ENCODE measurements around the gene SIDT2.
"Not testable (repeated sequence)": the region's sequence is repeated elsewhere in the genome, so short reads cannot be mapped to it uniquely, and the experiment has no call there.

Gene SIDT2

GRCh38 chr11:117181586-117182550 lies 3.3 kb downstream of the SIDT2 start:
- H3K4me3 ChIP-seq (ENCODE audit: insufficient read depth, low read depth, low read length), result no peak overlapping the region
- H3K4me1 ChIP-seq (ENCODE audit: control insufficient read depth, insufficient read depth, low read length), result peaks cover 20% of the 10 kb centered on the region
- 94 to 95% methylated on average over 22 of the region's 22 CpGs for WGBS, 2 experiments
- no peaks in the 10 kb centered on the region for H3K27me3 ChIP-seq (ENCODE audit: control insufficient read depth, insufficient read depth, low read length, poor library complexity, severe bottlenecking)
- peaks cover 4% of the 10 kb centered on the region for H3K36me3 ChIP-seq (ENCODE audit: control insufficient read depth, insufficient read depth, low read length)
- H3K27ac ChIP-seq (ENCODE audit: insufficient read depth, low read depth, low read length, poor library complexity, severe bottlenecking), result no peak overlapping the region
- no peaks in the 10 kb centered on the region for H3K9me3 ChIP-seq (ENCODE audit: control insufficient read depth, low read length)

- Histone ChIP-seq H3K4me3 (ENCODE audit: insufficient read depth, low read depth, low read length) (no peak overlapping the region), H3K4me1 (ENCODE audit: control insufficient read depth, insufficient read depth, low read length) (peaks cover 20% of the 10 kb centered on the region), H3K27ac (ENCODE audit: insufficient read depth, low read depth, low read length, poor library complexity, severe bottlenecking) (no peak overlapping the region), H3K36me3 (ENCODE audit: control insufficient read depth, insufficient read depth, low read length) (peaks cover 4% of the 10 kb centered on the region), H3K9me3 (ENCODE audit: control insufficient read depth, low read length) (no peaks in the 10 kb centered on the region), H3K27me3 (ENCODE audit: control insufficient read depth, insufficient read depth, low read length, poor library complexity, severe bottlenecking) (no peaks in the 10 kb centered on the region)
- WGBS, 2 experiments, result 96% methylated on average over 10 of the region's 10 CpGs
Measured at GRCh38 chr11:117182551-117182935, 4.0 kb downstream of the SIDT2 start.

- not testable (repeated sequence) for H3K36me3 ChIP-seq (ENCODE audit: control insufficient read depth, insufficient read depth, low read length)
Measured at GRCh38 chr11:117183178-117183577, 4.6 kb downstream of the SIDT2 start.

GRCh38 chr11:117183724-117184349 lies 5.3 kb downstream of the SIDT2 start:
- WGBS, 2 experiments, result 95 to 96% methylated on average over 10 to 11 of the region's 11 CpGs
- no peak overlapping the region for H3K4me3 ChIP-seq (ENCODE audit: insufficient read depth, low read depth, low read length)
- H3K9me3 ChIP-seq (ENCODE audit: control insufficient read depth, low read length), result no peaks in the 10 kb centered on the region
- peaks cover 4% of the 10 kb centered on the region for H3K36me3 ChIP-seq (ENCODE audit: control insufficient read depth, insufficient read depth, low read length)
- no peaks in the 10 kb centered on the region for H3K27me3 ChIP-seq (ENCODE audit: control insufficient read depth, insufficient read depth, low read length, poor library complexity, severe bottlenecking)
- no peak overlapping the region for H3K27ac ChIP-seq (ENCODE audit: insufficient read depth, low read depth, low read length, poor library complexity, severe bottlenecking)
- H3K4me1 ChIP-seq (ENCODE audit: control insufficient read depth, insufficient read depth, low read length), result peaks cover 16% of the 10 kb centered on the region

More at GRCh38 chr11:117183178-117183577, 4.6 kb downstream of the SIDT2 start:
- peaks cover 16% of the 10 kb centered on the region for H3K4me1 ChIP-seq (ENCODE audit: control insufficient read depth, insufficient read depth, low read length)
- not testable (repeated sequence) for H3K27ac ChIP-seq (ENCODE audit: insufficient read depth, low read depth, low read length, poor library complexity, severe bottlenecking); H3K27me3 ChIP-seq (ENCODE audit: control insufficient read depth, insufficient read depth, low read length, poor library complexity, severe bottlenecking); H3K4me3 ChIP-seq (ENCODE audit: insufficient read depth, low read depth, low read length); H3K9me3 ChIP-seq (ENCODE audit: control insufficient read depth, low read length)
- WGBS, 2 experiments, result 92 to 95% methylated on average over 13 of the region's 13 CpGs

GRCh38 chr11:117185736-117186430 lies 7.3 kb downstream of the SIDT2 start:
- Histone ChIP-seq H3K36me3 (ENCODE audit: control insufficient read depth, insufficient read depth, low read length) (peaks cover 4% of the 10 kb centered on the region), H3K27me3 (ENCODE audit: control insufficient read depth, insufficient read depth, low read length, poor library complexity, severe bottlenecking) (no peaks in the 10 kb centered on the region), H3K4me3 (ENCODE audit: insufficient read depth, low read depth, low read length) (no peak overlapping the region), H3K9me3 (ENCODE audit: control insufficient read depth, low read length) (no peaks in the 10 kb centered on the region), H3K4me1 (ENCODE audit: control insufficient read depth, insufficient read depth, low read length) (peaks cover under 1% of the 10 kb centered on the region), H3K27ac (ENCODE audit: insufficient read depth, low read depth, low read length, poor library complexity, severe bottlenecking) (no peak overlapping the region)
- 93 to 97% methylated on average over 5 of the region's 5 CpGs for WGBS, 2 experiments

GRCh38 chr11:117186431-117186761 lies 7.9 kb downstream of the SIDT2 start:
- Histone ChIP-seq H3K9me3 (ENCODE audit: control insufficient read depth, low read length) (no peaks in the 10 kb centered on the region), H3K27ac (ENCODE audit: insufficient read depth, low read depth, low read length, poor library complexity, severe bottlenecking) (no peak overlapping the region), H3K4me3 (ENCODE audit: insufficient read depth, low read depth, low read length) (no peak overlapping the region), H3K27me3 (ENCODE audit: control insufficient read depth, insufficient read depth, low read length, poor library complexity, severe bottlenecking) (no peaks in the 10 kb centered on the region), H3K36me3 (ENCODE audit: control insufficient read depth, insufficient read depth, low read length) (peaks cover 4% of the 10 kb centered on the region), H3K4me1 (ENCODE audit: control insufficient read depth, insufficient read depth, low read length) (no peaks in the 10 kb centered on the region)
- 93 to 94% methylated on average over 4 of the region's 4 CpGs for WGBS, 2 experiments

GRCh38 chr11:117187007-117187406 lies 8.5 kb downstream of the SIDT2 start:
- Histone ChIP-seq H3K4me1 (ENCODE audit: control insufficient read depth, insufficient read depth, low read length) (no peaks in the 10 kb centered on the region), H3K4me3 (ENCODE audit: insufficient read depth, low read depth, low read length) (no peak overlapping the region), H3K27ac (ENCODE audit: insufficient read depth, low read depth, low read length, poor library complexity, severe bottlenecking) (no peak overlapping the region), H3K36me3 (ENCODE audit: control insufficient read depth, insufficient read depth, low read length) (peaks cover 7% of the 10 kb centered on the region), H3K27me3 (ENCODE audit: control insufficient read depth, insufficient read depth, low read length, poor library complexity, severe bottlenecking) (no peaks in the 10 kb centered on the region), H3K9me3 (ENCODE audit: control insufficient read depth, low read length) (no peaks in the 10 kb centered on the region)
- WGBS, 2 experiments, result 90 to 91% methylated on average over 6 of the region's 6 CpGs

- Histone ChIP-seq H3K4me3 (ENCODE audit: insufficient read depth, low read depth, low read length) (no peak overlapping the region), H3K4me1 (ENCODE audit: control insufficient read depth, insufficient read depth, low read length) (no peaks in the 10 kb centered on the region), H3K27ac (ENCODE audit: insufficient read depth, low read depth, low read length, poor library complexity, severe bottlenecking) (no peak overlapping the region), H3K36me3 (ENCODE audit: control insufficient read depth, insufficient read depth, low read length) (peaks cover 7% of the 10 kb centered on the region), H3K27me3 (ENCODE audit: control insufficient read depth, insufficient read depth, low read length, poor library complexity, severe bottlenecking) (no peaks in the 10 kb centered on the region), H3K9me3 (ENCODE audit: control insufficient read depth, low read length) (no peaks in the 10 kb centered on the region)
- WGBS, 2 experiments, result 93% methylated on average over 13 of the region's 13 CpGs
Measured at GRCh38 chr11:117187428-117187798, 8.9 kb downstream of the SIDT2 start.

GRCh38 chr11:117187799-117188481 lies 9.4 kb downstream of the SIDT2 start:
- Histone ChIP-seq H3K27ac (ENCODE audit: insufficient read depth, low read depth, low read length, poor library complexity, severe bottlenecking) (no peak overlapping the region), H3K4me3 (ENCODE audit: insufficient read depth, low read depth, low read length) (no peak overlapping the region), H3K27me3 (ENCODE audit: control insufficient read depth, insufficient read depth, low read length, poor library complexity, severe bottlenecking) (no peaks in the 10 kb centered on the region), H3K4me1 (ENCODE audit: control insufficient read depth, insufficient read depth, low read length) (no peaks in the 10 kb centered on the region), H3K36me3 (ENCODE audit: control insufficient read depth, insufficient read depth, low read length) (peaks cover 5% of the 10 kb centered on the region), H3K9me3 (ENCODE audit: control insufficient read depth, low read length) (no peaks in the 10 kb centered on the region)
- WGBS, 2 experiments, result 94 to 95% methylated on average over 16 of the region's 16 CpGs
